ENCODE measurements around the gene ITGAD. TPM values are rescaled to one million over a fixed set of nuclear protein-coding genes. Genes with fewer than 3 reads are reported as not detected.

The ITGAD gene
- polyA plus RNA-seq, 2 donors = 0.02 TPM; not detected in 1

- peak overlapping the region; percentile 29 to 49 for H3K4me3 ChIP-seq (ENCODE audit: low read depth in 1 of 2, low read length in 2 of 2)
- WGBS, 2 donors = 45 to 47% methylated on average over 15 of the region's 15 CpGs
- peaks cover 0 to 7% of the 10 kb centered on the region in 2 donors for H3K36me3 ChIP-seq (ENCODE audit: control insufficient read depth in 2 of 2, insufficient read depth in 2 of 2, low read length in 1 of 2)
- H3K9me3 ChIP-seq (ENCODE audit: control insufficient read depth in 2 of 2, insufficient read depth in 1 of 2, low read depth in 1 of 2, low read length in 1 of 2) = no peaks in the 10 kb centered on the region
- peak overlapping the region; percentile 87 to 88 for H3K27ac ChIP-seq (ENCODE audit: low read depth in 2 of 2, low read length in 1 of 2)
- H3K27me3 ChIP-seq (ENCODE audit: control insufficient read depth in 1 of 2, insufficient read depth in 2 of 2, low read length in 2 of 2) = no peaks in the 10 kb centered on the region
- peaks cover 10% of the 10 kb centered on the region in 2 donors for H3K4me1 ChIP-seq (ENCODE audit: control insufficient read depth in 2 of 2, insufficient read depth in 2 of 2, low read length in 1 of 2)
These were observed 78.2 kb downstream of the ITGAD start for GRCh38 chr16:31471241-31471874.

GRCh38 chr16:31471875-31472708 is 79.0 kb downstream of the ITGAD start, which contains the start of gene TGFB1I1:
TSS of gene TGFB1I1 (plus strand) at chr16:31472152. CDS start at chr16:31472189, 37 bp downstream.
- Histone ChIP-seq H3K4me1 (ENCODE audit: control insufficient read depth in 2 of 2, insufficient read depth in 2 of 2, low read length in 1 of 2) (peaks cover 11 to 15% of the 10 kb centered on the region in 2 donors), H3K9me3 (ENCODE audit: control insufficient read depth in 2 of 2, insufficient read depth in 1 of 2, low read depth in 1 of 2, low read length in 1 of 2) (no peaks in the 10 kb centered on the region), H3K27ac (ENCODE audit: low read depth in 2 of 2, low read length in 1 of 2) (peak within 1 kb of the TSS; percentile 88 to 92), H3K4me3 (ENCODE audit: low read depth in 1 of 2, low read length in 2 of 2) (peak within 1 kb of the TSS; percentile 49 to 56), H3K27me3 (ENCODE audit: control insufficient read depth in 1 of 2, insufficient read depth in 2 of 2, low read length in 2 of 2) (no peaks in the 10 kb centered on the region), H3K36me3 (ENCODE audit: control insufficient read depth in 2 of 2, insufficient read depth in 2 of 2, low read length in 1 of 2) (no peaks in the 10 kb centered on the region)
- WGBS, 2 donors = 1 to 3% methylated on average over 47 to 63 of the region's 63 CpGs

GRCh38 chr16:31472709-31473203 is 79.6 kb downstream of the ITGAD start:
- Histone ChIP-seq H3K4me1 (ENCODE audit: control insufficient read depth in 2 of 2, insufficient read depth in 2 of 2, low read length in 1 of 2) (peaks cover 11 to 18% of the 10 kb centered on the region in 2 donors), H3K27ac (ENCODE audit: low read depth in 2 of 2, low read length in 1 of 2) (peak overlapping the region; percentile 88 to 92), H3K4me3 (ENCODE audit: low read depth in 1 of 2, low read length in 2 of 2) (peak overlapping the region; percentile 49 to 56)

GRCh38 chr16:31473264-31473984 is 80.3 kb downstream of the ITGAD start:
- WGBS, 2 donors = 87 to 90% methylated on average over 17 of the region's 17 CpGs
- no peaks in the 10 kb centered on the region for H3K9me3 ChIP-seq (ENCODE audit: control insufficient read depth in 2 of 2, insufficient read depth in 1 of 2, low read depth in 1 of 2, low read length in 1 of 2)
- no peaks in the 10 kb centered on the region for H3K27me3 ChIP-seq (ENCODE audit: control insufficient read depth in 1 of 2, insufficient read depth in 2 of 2, low read length in 2 of 2)
- H3K4me1 ChIP-seq (ENCODE audit: control insufficient read depth in 2 of 2, insufficient read depth in 2 of 2, low read length in 1 of 2) = peaks cover 11 to 18% of the 10 kb centered on the region in 2 donors
- H3K27ac ChIP-seq (ENCODE audit: low read depth in 2 of 2, low read length in 1 of 2) = peak overlapping the region in 1 of 2 donors; percentile 11
- H3K4me3 ChIP-seq (ENCODE audit: low read depth in 1 of 2, low read length in 2 of 2) = no peak overlapping the region
- H3K36me3 ChIP-seq (ENCODE audit: control insufficient read depth in 2 of 2, insufficient read depth in 2 of 2, low read length in 1 of 2) = no peaks in the 10 kb centered on the region

More at GRCh38 chr16:31472709-31473203, 79.6 kb downstream of the ITGAD start:
- WGBS, 2 donors = 34 to 36% methylated on average over 20 of the region's 20 CpGs
- Histone ChIP-seq H3K27me3 (ENCODE audit: control insufficient read depth in 1 of 2, insufficient read depth in 2 of 2, low read length in 2 of 2) (no peaks in the 10 kb centered on the region), H3K9me3 (ENCODE audit: control insufficient read depth in 2 of 2, insufficient read depth in 1 of 2, low read depth in 1 of 2, low read length in 1 of 2) (no peaks in the 10 kb centered on the region), H3K36me3 (ENCODE audit: control insufficient read depth in 2 of 2, insufficient read depth in 2 of 2, low read length in 1 of 2) (no peaks in the 10 kb centered on the region)

GRCh38 chr16:31474173-31474714 is 81.1 kb downstream of the ITGAD start:
- H3K9me3 ChIP-seq (ENCODE audit: control insufficient read depth in 2 of 2, insufficient read depth in 1 of 2, low read depth in 1 of 2, low read length in 1 of 2) = no peaks in the 10 kb centered on the region
- H3K4me3 ChIP-seq (ENCODE audit: low read depth in 1 of 2, low read length in 2 of 2) = no peak overlapping the region
- H3K36me3 ChIP-seq (ENCODE audit: control insufficient read depth in 2 of 2, insufficient read depth in 2 of 2, low read length in 1 of 2) = peaks cover 0 to 2% of the 10 kb centered on the region in 2 donors
- peaks cover 11 to 18% of the 10 kb centered on the region in 2 donors for H3K4me1 ChIP-seq (ENCODE audit: control insufficient read depth in 2 of 2, insufficient read depth in 2 of 2, low read length in 1 of 2)
- 75 to 79% methylated on average over 12 of the region's 12 CpGs for WGBS, 2 donors
- no peak overlapping the region for H3K27ac ChIP-seq (ENCODE audit: low read depth in 2 of 2, low read length in 1 of 2)
- H3K27me3 ChIP-seq (ENCODE audit: control insufficient read depth in 1 of 2, insufficient read depth in 2 of 2, low read length in 2 of 2) = no peaks in the 10 kb centered on the region

- H3K27me3 ChIP-seq (ENCODE audit: control insufficient read depth in 1 of 2, insufficient read depth in 2 of 2, low read length in 2 of 2) = no peaks in the 10 kb centered on the region
- H3K9me3 ChIP-seq (ENCODE audit: control insufficient read depth in 2 of 2, insufficient read depth in 1 of 2, low read depth in 1 of 2, low read length in 1 of 2) = no peaks in the 10 kb centered on the region
- H3K36me3 ChIP-seq (ENCODE audit: control insufficient read depth in 2 of 2, insufficient read depth in 2 of 2, low read length in 1 of 2) = peaks cover 0 to 2% of the 10 kb centered on the region in 2 donors
- H3K4me1 ChIP-seq (ENCODE audit: control insufficient read depth in 2 of 2, insufficient read depth in 2 of 2, low read length in 1 of 2) = peaks cover 11 to 18% of the 10 kb centered on the region in 2 donors
- H3K27ac ChIP-seq (ENCODE audit: low read depth in 2 of 2, low read length in 1 of 2) = no peak overlapping the region
- WGBS, 2 donors = 89 to 90% methylated on average over 12 of the region's 12 CpGs
- no peak overlapping the region for H3K4me3 ChIP-seq (ENCODE audit: low read depth in 1 of 2, low read length in 2 of 2)
These were observed 81.9 kb downstream of the ITGAD start for GRCh38 chr16:31474773-31475738.

GRCh38 chr16:31475946-31476302 is 82.8 kb downstream of the ITGAD start:
- Histone ChIP-seq H3K9me3 (ENCODE audit: control insufficient read depth in 2 of 2, insufficient read depth in 1 of 2, low read depth in 1 of 2, low read length in 1 of 2) (no peaks in the 10 kb centered on the region), H3K4me1 (ENCODE audit: control insufficient read depth in 2 of 2, insufficient read depth in 2 of 2, low read length in 1 of 2) (peaks cover 11 to 18% of the 10 kb centered on the region in 2 donors), H3K27ac (ENCODE audit: low read depth in 2 of 2, low read length in 1 of 2) (peak overlapping the region in 1 of 2 donors; percentile 29), H3K4me3 (ENCODE audit: low read depth in 1 of 2, low read length in 2 of 2) (no peak overlapping the region), H3K36me3 (ENCODE audit: control insufficient read depth in 2 of 2, insufficient read depth in 2 of 2, low read length in 1 of 2) (peaks cover 0 to 2% of the 10 kb centered on the region in 2 donors), H3K27me3 (ENCODE audit: control insufficient read depth in 1 of 2, insufficient read depth in 2 of 2, low read length in 2 of 2) (no peaks in the 10 kb centered on the region)
- WGBS, 2 donors = 48 to 55% methylated on average over 26 of the region's 26 CpGs

All from esophagus (tissue), 2 donors.